Astrocyte (in vitro differentiated cells and primary cell): Measurements from ENCODE around the gene FJX1. TPM values are rescaled to one million over a fixed set of nuclear protein-coding genes. Genes with fewer than 3 reads are reported as not detected.

Experiments used
- DNase-seq: peaks from one replicate; pipeline ENCODE4 v3.0.0-alpha.2; 2010; ENCODE audit warnings: low read depth
- FAIRE-seq: peaks from 2 replicates; lab custom pipeline; 2011; peaks lifted over from hg19 to GRCh38; lab: Jason Lieb, UNC
- H2AFZ ChIP-seq: 2 replicates; pipeline ENCODE4 v1.6.0; 2012; ENCODE audit warnings: low read depth, low read length, inconsistent platforms
- H3K27ac ChIP-seq: 2 replicates; pipeline ENCODE4 v1.5.1; 2011; ENCODE audit warnings: low read depth, low read length, inconsistent platforms
- H3K27me3 ChIP-seq: 2 replicates; pipeline ENCODE4 v1.6.0; 2011; ENCODE audit warnings: low read length, inconsistent platforms; ENCODE audit not compliant: insufficient read depth
- H3K36me3 ChIP-seq: 2 replicates; pipeline ENCODE4 v1.5.1; 2011; ENCODE audit warnings: low read length, inconsistent platforms; ENCODE audit not compliant: insufficient read depth
- H3K4me1 ChIP-seq: 2 replicates; pipeline ENCODE4 v1.5.1; 2011; ENCODE audit warnings: low read length, inconsistent platforms; ENCODE audit not compliant: insufficient read depth
- H3K4me2 ChIP-seq: 2 replicates; pipeline ENCODE4 v1.6.0; 2012; ENCODE audit warnings: low read length, inconsistent platforms
- H3K4me3 ChIP-seq: 2 replicates; pipeline ENCODE4 v1.5.1; 2011; ENCODE audit warnings: low read depth, mild to moderate bottlenecking, low read length, inconsistent platforms; ENCODE audit not compliant: insufficient read depth
- H3K79me2 ChIP-seq: 2 replicates; pipeline ENCODE4 v1.6.0; 2012; ENCODE audit warnings: mild to moderate bottlenecking, low read length, inconsistent platforms; ENCODE audit not compliant: insufficient read depth
- H3K9ac ChIP-seq: 2 replicates; pipeline ENCODE4 v1.6.0; 2012; ENCODE audit warnings: mild to moderate bottlenecking, low read length, inconsistent platforms
- H3K9me3 ChIP-seq: 2 replicates; pipeline ENCODE4 v1.5.1; 2012; ENCODE audit warnings: low read depth, mild to moderate bottlenecking, low read length, inconsistent platforms; ENCODE audit not compliant: insufficient read depth
- H4K20me1 ChIP-seq: 2 replicates; pipeline ENCODE4 v1.6.0; 2012; ENCODE audit warnings: low read length, inconsistent platforms; ENCODE audit not compliant: insufficient read depth
- H3K27ac Mint-ChIP-seq: one replicate; pipeline ENCODE4 v1.8.0; 2021; ENCODE audit warnings: mild to moderate bottlenecking, mixed read lengths; ENCODE audit not compliant: unreplicated experiment
- H3K27me3 Mint-ChIP-seq: one replicate; pipeline ENCODE4 v1.8.0; 2021; ENCODE audit warnings: low read depth, mixed read lengths; ENCODE audit not compliant: unreplicated experiment
- H3K36me3 Mint-ChIP-seq: one replicate; pipeline ENCODE4 v1.8.0; 2021; ENCODE audit warnings: low read depth, mixed read lengths; ENCODE audit not compliant: unreplicated experiment
- H3K4me1 Mint-ChIP-seq: one replicate; pipeline ENCODE4 v1.8.0; 2021; ENCODE audit warnings: low read depth, mixed read lengths; ENCODE audit not compliant: unreplicated experiment
- H3K4me3 Mint-ChIP-seq: one replicate; pipeline ENCODE4 v1.8.0; 2021; ENCODE audit warnings: mild to moderate bottlenecking, moderate library complexity, mixed read lengths; ENCODE audit not compliant: unreplicated experiment
- H3K9me3 Mint-ChIP-seq: one replicate; pipeline ENCODE4 v1.8.0; 2021; ENCODE audit warnings: mild to moderate bottlenecking, mixed read lengths; ENCODE audit not compliant: unreplicated experiment
- CTCF ChIP-seq: IDR thresholded peaks from 2 replicates; pipeline ENCODE4 v1.5.1; 2011; ENCODE audit warnings: low read depth, mild to moderate bottlenecking, inconsistent platforms, low read length, moderate library complexity; ENCODE audit not compliant: insufficient read depth
- EZH2 ChIP-seq: IDR thresholded peaks from 2 replicates; pipeline ENCODE4 v1.6.1; 2012; ENCODE audit warnings: mild to moderate bottlenecking, low read length, inconsistent platforms; ENCODE audit not compliant: insufficient read depth
- total RNA-seq: library from RNA; stranded (reverse); gene quantifications from 2 replicates; pipeline ENCODE4 v1.2.1, GENCODE V29; 2021

Gene FJX1
- total RNA-seq, 1 donor from 2014 or later = 47.9 TPM

- peak overlapping the region; percentile 91 for H3K9ac ChIP-seq
- H2AFZ ChIP-seq = no peak overlapping the region
- H3K9me3 Mint-ChIP-seq = no peaks in the 10 kb centered on the region
- H3K4me2 ChIP-seq = peak overlapping the region; percentile 96
- FAIRE-seq = peak; percentile 77
- peak overlapping the region; percentile 68 for H3K27ac ChIP-seq
- DNase-seq = peak; percentile 89
- no peaks in the 10 kb centered on the region for H3K27me3 ChIP-seq
- peaks cover 44% of the 10 kb centered on the region for H3K4me1 ChIP-seq
- no peaks in the 10 kb centered on the region for H3K27me3 Mint-ChIP-seq
- no peaks in the 10 kb centered on the region for H3K9me3 ChIP-seq
- H3K4me1 Mint-ChIP-seq = peaks cover 51% of the 10 kb centered on the region
- no peaks in the 10 kb centered on the region for H4K20me1 ChIP-seq
- peak overlapping the region; percentile 77 for H3K4me3 ChIP-seq
- H3K79me2 ChIP-seq = peaks cover 28% of the 10 kb centered on the region
- TF ChIP-seq EZH2 (no peak), CTCF (no peak)
- no peaks in the 10 kb centered on the region for H3K36me3 ChIP-seq
- H3K4me3 Mint-ChIP-seq = peak overlapping the region; percentile 93
- H3K36me3 Mint-ChIP-seq = no peaks in the 10 kb centered on the region
- peak overlapping the region; percentile 92 for H3K27ac Mint-ChIP-seq
These were observed 3.8 kb downstream of the FJX1 start for GRCh38 chr11:35622070-35622469.

GRCh38 chr11:35623621-35624168 is 5.4 kb downstream of the FJX1 start:
- no peaks in the 10 kb centered on the region for H3K36me3 Mint-ChIP-seq
- peak overlapping the region; percentile 20 for H2AFZ ChIP-seq
- peak; percentile 26 for FAIRE-seq
- H3K36me3 ChIP-seq = no peaks in the 10 kb centered on the region
- H3K4me1 Mint-ChIP-seq = peaks cover 48% of the 10 kb centered on the region
- peak overlapping the region; percentile 44 for H3K9ac ChIP-seq
- H3K4me2 ChIP-seq = peak overlapping the region; percentile 70
- H3K27ac ChIP-seq = peak overlapping the region; percentile 71
- no peaks in the 10 kb centered on the region for H3K27me3 ChIP-seq
- H3K27ac Mint-ChIP-seq = no peak overlapping the region
- no peak overlapping the region for H3K4me3 Mint-ChIP-seq
- no peaks in the 10 kb centered on the region for H3K9me3 Mint-ChIP-seq
- peak; percentile 91 for DNase-seq
- peaks cover 36% of the 10 kb centered on the region for H3K4me1 ChIP-seq
- H4K20me1 ChIP-seq = no peaks in the 10 kb centered on the region
- peak overlapping the region; percentile 9 for H3K4me3 ChIP-seq
- H3K9me3 ChIP-seq = no peaks in the 10 kb centered on the region
- peaks cover 27% of the 10 kb centered on the region for H3K79me2 ChIP-seq
- no peak for TF ChIP-seq EZH2
- H3K27me3 Mint-ChIP-seq = no peaks in the 10 kb centered on the region

- peak overlapping the region; percentile 70 for H3K4me2 ChIP-seq
- peaks cover 38% of the 10 kb centered on the region for H3K4me1 ChIP-seq
- H4K20me1 ChIP-seq = no peaks in the 10 kb centered on the region
- no peaks in the 10 kb centered on the region for H3K9me3 ChIP-seq
- no peak overlapping the region for H3K27ac Mint-ChIP-seq
- no peaks in the 10 kb centered on the region for H3K9me3 Mint-ChIP-seq
- H2AFZ ChIP-seq = no peak overlapping the region
- TF ChIP-seq EZH2 (no peak), CTCF (no peak)
- no peak for FAIRE-seq
- H3K4me1 Mint-ChIP-seq = peaks cover 53% of the 10 kb centered on the region
- peaks cover 21% of the 10 kb centered on the region for H3K79me2 ChIP-seq
- H3K27me3 ChIP-seq = no peaks in the 10 kb centered on the region
- H3K27me3 Mint-ChIP-seq = no peaks in the 10 kb centered on the region
- no peak overlapping the region for H3K4me3 Mint-ChIP-seq
- H3K36me3 Mint-ChIP-seq = no peaks in the 10 kb centered on the region
- peak overlapping the region; percentile 44 for H3K9ac ChIP-seq
- peak overlapping the region; percentile 71 for H3K27ac ChIP-seq
- H3K4me3 ChIP-seq = no peak overlapping the region
- no peaks in the 10 kb centered on the region for H3K36me3 ChIP-seq
- DNase-seq = no peak
These were observed 6.1 kb downstream of the FJX1 start for GRCh38 chr11:35624316-35624715.
